ENCODE results near the gene FUBP3. TPM values are rescaled to one million over a fixed set of nuclear protein-coding genes. Genes with fewer than 3 reads are reported as not detected.

The FUBP3 gene
- polyA plus RNA-seq, 1 experiment = 38.8 TPM

GRCh38 chr9:130636648-130637020, 57.3 kb downstream of the FUBP3 start:
- no peak for TF ChIP-seq CTCF (IDR thresholded peaks at IDR 0.05; ENCODE audit: insufficient read depth, low read depth, low read length)
- Histone ChIP-seq H3K4me3 (ENCODE audit: low read depth, low read length) (no peak overlapping the region), H3K27me3 (ENCODE audit: control insufficient read depth, insufficient read depth, low read length) (no peaks in the 10 kb centered on the region), H3K36me3 (ENCODE audit: control insufficient read depth, insufficient read depth, low read length) (peaks cover 35% of the 10 kb centered on the region)
- POLR2A ChIA-PET = no interaction called here
- DNase-seq (ENCODE audit: low read depth) = no peak
- CTCF ChIA-PET = interaction anchor here (2.3 kb wide), 1 partner anchor 46 kb away, joined by 7 read pairs; no protein-coding TSS in a partner anchor

DNA sequence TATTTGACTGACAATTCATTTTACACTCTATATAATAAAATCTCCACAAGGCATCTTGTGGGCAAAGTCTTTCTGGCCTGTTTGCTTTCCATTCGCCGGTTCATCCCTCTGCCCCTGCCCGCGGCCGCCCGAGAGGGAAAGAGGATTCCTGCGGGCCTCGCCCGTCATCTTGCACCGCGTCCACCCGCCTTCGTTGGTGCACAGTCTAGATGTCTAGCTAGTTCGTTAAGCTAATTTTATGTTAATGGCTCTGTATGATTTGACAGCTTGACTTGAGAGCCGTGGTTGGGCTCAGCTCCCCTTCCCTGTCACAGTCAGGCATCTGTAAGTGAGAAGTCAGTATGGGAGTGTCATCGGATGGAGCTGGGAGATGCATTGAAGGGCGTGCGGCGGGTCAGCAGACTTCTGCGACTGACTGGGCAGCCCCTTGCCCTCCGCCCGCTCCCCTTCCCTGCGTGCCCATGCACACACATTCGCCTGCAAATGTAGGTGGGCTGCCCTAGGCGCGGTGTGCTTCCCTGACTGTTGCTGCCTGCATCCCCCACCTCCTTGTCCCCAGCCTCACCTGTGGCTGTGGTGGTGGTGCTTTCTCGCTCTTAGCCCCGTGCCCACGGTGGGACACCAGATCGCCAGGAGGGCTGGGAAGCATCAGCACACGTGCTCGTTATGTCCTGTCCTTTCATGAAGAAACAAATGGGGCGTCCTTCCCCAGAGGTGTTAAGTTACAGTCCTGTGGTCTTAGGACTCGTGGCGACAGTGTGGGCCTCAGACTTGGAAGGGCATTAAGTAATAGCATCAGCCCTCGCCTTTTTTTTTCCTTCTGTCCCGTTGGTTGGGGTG, 59.1 kb downstream of the FUBP3 start:
- POLR2A ChIA-PET = no interaction called here
- CTCF ChIA-PET = interaction anchor here (2.3 kb wide), 1 partner anchor 44 kb away, joined by 7 read pairs; no protein-coding TSS in a partner anchor
- Histone ChIP-seq H3K27me3 (ENCODE audit: control insufficient read depth, insufficient read depth, low read length) (no peaks in the 10 kb centered on the region), H3K4me3 (ENCODE audit: low read depth, low read length) (no peak overlapping the region), H3K36me3 (ENCODE audit: control insufficient read depth, insufficient read depth, low read length) (peaks cover 26% of the 10 kb centered on the region)
- DNase-seq (ENCODE audit: low read depth) = no peak
- TF ChIP-seq CTCF (IDR thresholded peaks at IDR 0.05; ENCODE audit: insufficient read depth, low read depth, low read length) = no peak

DNA sequence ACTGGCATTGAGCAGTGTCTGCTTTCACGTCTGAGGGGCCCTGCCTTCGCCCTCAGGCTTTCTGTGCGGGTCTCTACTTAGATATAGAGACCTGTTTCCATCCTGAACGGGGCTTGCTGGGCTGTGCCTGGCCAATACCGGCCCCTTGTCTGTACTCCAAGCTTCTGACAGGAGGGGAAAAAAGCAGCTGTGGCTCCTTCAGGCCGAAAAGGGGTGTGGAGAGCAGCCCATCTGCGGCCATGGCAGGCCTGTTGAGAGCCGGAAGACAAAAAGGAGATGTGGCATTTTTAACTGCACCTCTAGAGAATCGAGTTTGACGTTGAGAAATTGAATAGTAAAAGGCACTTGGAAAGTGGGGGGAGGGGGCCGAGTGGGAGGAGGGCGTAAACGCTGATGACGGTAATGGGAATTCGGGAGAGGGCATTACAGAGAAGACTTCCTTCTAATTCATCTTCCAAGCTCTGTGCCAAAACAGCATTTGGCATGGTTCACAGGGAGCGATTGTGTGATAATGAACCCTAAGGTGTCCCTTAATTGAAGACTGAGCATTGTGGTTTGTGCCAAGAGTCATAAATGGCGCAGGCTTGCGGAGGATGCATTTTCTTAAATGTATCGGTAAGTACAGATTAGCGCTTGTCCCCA, 59.9 kb downstream of the FUBP3 start:
- no peak overlapping the region for H3K4me3 ChIP-seq (ENCODE audit: low read depth, low read length)
- no peak for DNase-seq (ENCODE audit: low read depth)
- TF ChIP-seq CTCF (IDR thresholded peaks at IDR 0.05; ENCODE audit: insufficient read depth, low read depth, low read length) = no peak
- peaks cover 20% of the 10 kb centered on the region for H3K36me3 ChIP-seq (ENCODE audit: control insufficient read depth, insufficient read depth, low read length)
- POLR2A ChIA-PET = no interaction called here
- H3K27me3 ChIP-seq (ENCODE audit: control insufficient read depth, insufficient read depth, low read length) = no peaks in the 10 kb centered on the region
- CTCF ChIA-PET = no interaction called here

- no peak for TF ChIP-seq CTCF (IDR thresholded peaks at IDR 0.05; ENCODE audit: insufficient read depth, low read depth, low read length)
- peaks cover 15% of the 10 kb centered on the region for H3K36me3 ChIP-seq (ENCODE audit: control insufficient read depth, insufficient read depth, low read length)
- POLR2A ChIA-PET = no interaction called here
- CTCF ChIA-PET = no interaction called here
- H3K27me3 ChIP-seq (ENCODE audit: control insufficient read depth, insufficient read depth, low read length) = no peaks in the 10 kb centered on the region
- H3K4me3 ChIP-seq (ENCODE audit: low read depth, low read length) = no peak overlapping the region
- no peak for DNase-seq (ENCODE audit: low read depth)
Measured at GRCh38 chr9:130639866-130640555, 60.6 kb downstream of the FUBP3 start.

GRCh38 chr9:130640681-130641080, 61.3 kb downstream of the FUBP3 start:
- Histone ChIP-seq H3K36me3 (ENCODE audit: control insufficient read depth, insufficient read depth, low read length) (peaks cover 14% of the 10 kb centered on the region), H3K27me3 (ENCODE audit: control insufficient read depth, insufficient read depth, low read length) (no peaks in the 10 kb centered on the region), H3K4me3 (ENCODE audit: low read depth, low read length) (no peak overlapping the region)
- no peak for DNase-seq (ENCODE audit: low read depth)
- CTCF ChIA-PET = no interaction called here
- POLR2A ChIA-PET = no interaction called here
- no peak for TF ChIP-seq CTCF (IDR thresholded peaks at IDR 0.05; ENCODE audit: insufficient read depth, low read depth, low read length)

Data from BJ (cell line).